SU-DHL-6 (cell line): ENCODE results near the gene CDC42EP5.

Experiments used
- EZH2phosphoT487 ChIP-seq: fragments of 200-600 bp; sonication (generic), shearing (Covaris generic); conservative IDR thresholded peaks from 2 replicates; pipeline ENCODE4 v1.6.1; 2018; ENCODE audit warnings: mild to moderate bottlenecking, antibody characterized with exemption, low read length, moderate library complexity, mixed read lengths
- TF ChIP-seq, protein P1 (sequence below): fragments of 200-600 bp; sonication (generic); IDR thresholded peaks from one replicate; pipeline ENCODE4 v1.5.1; 2017; ENCODE audit warnings: antibody characterized with exemption, mild to moderate bottlenecking, low read length, moderate library complexity; ENCODE audit not compliant: insufficient read depth, poor library complexity, severe bottlenecking

DNA sequence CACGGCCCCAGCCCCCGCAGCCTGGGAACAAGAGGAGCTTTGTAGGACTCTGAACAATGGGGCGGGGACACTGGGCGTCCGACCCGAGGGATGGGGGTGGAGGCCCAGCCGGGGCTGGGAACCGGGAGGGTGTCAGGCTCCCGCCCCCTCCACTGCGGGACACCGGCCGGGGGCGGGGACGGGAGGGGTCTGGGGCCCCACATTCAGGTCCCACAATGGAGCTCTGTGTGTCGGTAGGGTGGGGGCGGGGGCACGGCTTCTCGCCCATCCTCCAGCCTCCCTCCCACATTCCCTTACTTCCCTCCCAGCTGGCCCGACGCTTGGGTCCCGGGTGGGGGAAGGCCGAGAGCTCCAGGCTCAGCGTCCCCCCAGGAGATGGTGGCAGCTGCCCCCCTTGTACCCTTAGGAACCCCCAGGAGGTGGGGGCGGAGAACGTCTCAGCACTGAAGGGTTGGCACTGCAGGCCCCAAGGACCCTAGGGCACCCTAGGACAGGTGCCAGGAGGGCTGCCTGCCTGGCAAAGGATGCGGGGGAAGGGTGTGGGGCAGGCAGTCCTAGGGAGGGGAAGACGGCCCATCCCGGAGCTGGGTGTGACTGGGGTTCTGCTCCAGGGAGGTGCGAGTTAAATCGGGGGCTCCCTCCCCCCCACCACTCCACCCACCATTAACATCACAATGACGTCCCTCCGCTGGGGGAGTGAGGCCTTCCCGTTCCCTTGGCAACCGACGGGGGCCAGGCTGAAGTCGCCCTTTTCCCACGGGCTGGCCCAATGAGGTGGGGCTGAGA lies 52.5 kb downstream of the CDC42EP5 start:
- TF ChIP-seq, protein P1, sequence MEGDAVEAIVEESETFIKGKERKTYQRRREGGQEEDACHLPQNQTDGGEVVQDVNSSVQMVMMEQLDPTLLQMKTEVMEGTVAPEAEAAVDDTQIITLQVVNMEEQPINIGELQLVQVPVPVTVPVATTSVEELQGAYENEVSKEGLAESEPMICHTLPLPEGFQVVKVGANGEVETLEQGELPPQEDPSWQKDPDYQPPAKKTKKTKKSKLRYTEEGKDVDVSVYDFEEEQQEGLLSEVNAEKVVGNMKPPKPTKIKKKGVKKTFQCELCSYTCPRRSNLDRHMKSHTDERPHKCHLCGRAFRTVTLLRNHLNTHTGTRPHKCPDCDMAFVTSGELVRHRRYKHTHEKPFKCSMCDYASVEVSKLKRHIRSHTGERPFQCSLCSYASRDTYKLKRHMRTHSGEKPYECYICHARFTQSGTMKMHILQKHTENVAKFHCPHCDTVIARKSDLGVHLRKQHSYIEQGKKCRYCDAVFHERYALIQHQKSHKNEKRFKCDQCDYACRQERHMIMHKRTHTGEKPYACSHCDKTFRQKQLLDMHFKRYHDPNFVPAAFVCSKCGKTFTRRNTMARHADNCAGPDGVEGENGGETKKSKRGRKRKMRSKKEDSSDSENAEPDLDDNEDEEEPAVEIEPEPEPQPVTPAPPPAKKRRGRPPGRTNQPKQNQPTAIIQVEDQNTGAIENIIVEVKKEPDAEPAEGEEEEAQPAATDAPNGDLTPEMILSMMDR: no peak
- TF ChIP-seq EZH2phosphoT487: no peak
